Measurements from ENCODE around the gene RHBDF1.

RHBDF1 gene

DNA sequence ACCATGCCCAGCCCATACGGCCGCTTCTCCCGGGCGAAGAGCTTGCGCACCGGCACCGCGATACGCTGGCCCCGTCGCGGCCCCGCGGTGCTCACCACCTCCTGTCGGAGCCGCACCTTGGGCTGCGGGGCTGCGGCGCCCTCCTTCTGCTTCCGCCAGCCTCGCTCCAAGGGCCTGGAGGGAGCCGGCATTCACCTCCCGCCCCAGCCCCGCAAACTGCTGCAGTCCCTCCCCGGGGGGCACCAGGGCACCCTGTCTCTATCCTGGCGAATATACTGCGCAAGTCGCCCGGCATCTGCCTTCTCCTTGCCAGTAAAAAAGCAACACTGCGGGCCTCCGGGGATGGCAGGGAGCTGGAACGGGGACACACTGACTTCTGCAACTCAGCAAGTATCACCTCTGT is 10.6 kb downstream of the RHBDF1 start:
- TF ChIP-seq, protein P1, sequence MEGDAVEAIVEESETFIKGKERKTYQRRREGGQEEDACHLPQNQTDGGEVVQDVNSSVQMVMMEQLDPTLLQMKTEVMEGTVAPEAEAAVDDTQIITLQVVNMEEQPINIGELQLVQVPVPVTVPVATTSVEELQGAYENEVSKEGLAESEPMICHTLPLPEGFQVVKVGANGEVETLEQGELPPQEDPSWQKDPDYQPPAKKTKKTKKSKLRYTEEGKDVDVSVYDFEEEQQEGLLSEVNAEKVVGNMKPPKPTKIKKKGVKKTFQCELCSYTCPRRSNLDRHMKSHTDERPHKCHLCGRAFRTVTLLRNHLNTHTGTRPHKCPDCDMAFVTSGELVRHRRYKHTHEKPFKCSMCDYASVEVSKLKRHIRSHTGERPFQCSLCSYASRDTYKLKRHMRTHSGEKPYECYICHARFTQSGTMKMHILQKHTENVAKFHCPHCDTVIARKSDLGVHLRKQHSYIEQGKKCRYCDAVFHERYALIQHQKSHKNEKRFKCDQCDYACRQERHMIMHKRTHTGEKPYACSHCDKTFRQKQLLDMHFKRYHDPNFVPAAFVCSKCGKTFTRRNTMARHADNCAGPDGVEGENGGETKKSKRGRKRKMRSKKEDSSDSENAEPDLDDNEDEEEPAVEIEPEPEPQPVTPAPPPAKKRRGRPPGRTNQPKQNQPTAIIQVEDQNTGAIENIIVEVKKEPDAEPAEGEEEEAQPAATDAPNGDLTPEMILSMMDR (IDR thresholded peaks at IDR 0.05; ENCODE audit: insufficient read depth, low read depth, low read length, missing control alignments) = no peak
- DNase-seq (ENCODE audit: low read depth) = no peak
- H3K4me3 ChIP-seq (ENCODE audit: low read length) = no peak overlapping the region

- TF ChIP-seq, protein P1 (IDR thresholded peaks at IDR 0.05; ENCODE audit: insufficient read depth, low read depth, low read length, missing control alignments) = no peak
- no peak for DNase-seq (ENCODE audit: low read depth)
- H3K4me3 ChIP-seq (ENCODE audit: low read length) = no peak overlapping the region
Measured at GRCh38 chr16:60929-61878, 11.2 kb downstream of the RHBDF1 start.

DNA sequence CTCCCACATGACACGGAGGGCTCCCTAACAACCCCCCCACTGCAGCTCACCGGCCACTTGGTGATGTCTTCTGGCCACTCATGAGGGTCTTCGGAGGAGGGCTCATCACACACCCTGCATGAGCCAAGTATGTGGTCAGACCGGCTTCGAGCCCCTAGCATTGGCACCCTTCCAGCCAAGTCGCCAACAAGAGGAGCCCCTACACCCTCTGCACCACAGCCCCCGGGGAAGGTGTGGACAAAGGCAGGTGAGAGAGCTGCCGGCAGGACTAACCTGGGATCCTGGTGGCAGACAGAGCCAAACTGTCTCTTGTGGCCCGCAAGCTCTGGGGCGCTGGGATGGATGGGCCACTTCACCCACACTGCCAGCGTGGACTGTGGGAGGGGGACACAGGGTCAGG is 12.3 kb downstream of the RHBDF1 start:
- TF ChIP-seq, protein P1 (IDR thresholded peaks at IDR 0.05; ENCODE audit: insufficient read depth, low read depth, low read length, missing control alignments) = no peak
- no peak overlapping the region for H3K4me3 ChIP-seq (ENCODE audit: low read length)
- DNase-seq (ENCODE audit: low read depth) = no peak

- DNase-seq (ENCODE audit: low read depth) = no peak
- no peak overlapping the region for H3K4me3 ChIP-seq (ENCODE audit: low read length)
- TF ChIP-seq, protein P1 (IDR thresholded peaks at IDR 0.05; ENCODE audit: insufficient read depth, low read depth, low read length, missing control alignments) = no peak
Measured at GRCh38 chr16:59440-60059, 12.9 kb downstream of the RHBDF1 start.

DNA sequence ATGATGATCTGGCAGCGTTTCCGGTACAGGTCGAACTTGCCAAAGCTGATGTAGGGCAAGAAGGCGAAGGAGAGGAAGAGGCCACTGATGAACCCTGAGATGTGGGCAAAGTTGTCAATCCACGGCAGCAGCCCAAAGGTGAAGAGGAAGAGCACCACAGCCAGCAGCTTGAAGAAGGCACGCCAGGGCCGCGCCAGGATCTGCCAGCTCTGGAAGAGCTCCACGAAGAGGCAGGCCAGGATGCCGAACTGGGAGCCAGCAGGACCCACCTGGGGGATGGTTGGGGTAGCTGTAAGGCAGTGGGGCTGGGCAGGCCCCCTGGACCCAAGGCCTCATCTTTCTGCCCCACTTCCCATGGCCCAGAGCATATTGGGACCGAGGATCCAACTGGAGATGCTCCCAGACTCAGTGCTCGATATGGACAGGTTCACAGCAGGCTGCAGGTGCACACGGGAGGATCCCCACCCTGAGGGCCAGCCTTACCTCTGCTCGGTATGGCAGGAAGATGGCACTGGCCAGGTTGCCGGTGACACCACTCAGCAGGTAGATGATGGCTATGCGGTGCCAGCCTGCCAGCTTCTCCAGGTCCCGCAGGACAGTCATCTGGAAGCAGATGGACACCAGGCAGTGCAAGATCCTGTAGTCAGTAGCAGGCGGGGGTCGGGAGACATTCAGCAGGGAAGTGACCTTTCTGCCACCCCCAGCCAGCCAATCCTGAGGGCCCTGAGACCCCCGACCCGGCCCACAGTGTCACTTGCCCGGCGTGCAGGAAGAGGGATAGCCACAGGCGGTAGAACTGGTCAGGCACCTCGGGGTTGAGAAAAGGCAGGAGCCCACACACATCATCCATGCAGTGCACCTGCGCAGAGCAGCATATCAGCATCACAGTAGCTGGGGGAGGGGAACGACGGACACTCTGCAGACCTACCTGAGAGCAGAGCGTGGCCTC is 13.7 kb downstream of the RHBDF1 start:
- H3K4me3 ChIP-seq (ENCODE audit: low read length) = no peak overlapping the region
- no peak for DNase-seq (ENCODE audit: low read depth)

GRCh38 chr16:57711-58110 is 14.7 kb downstream of the RHBDF1 start:
- no peak overlapping the region for H3K4me3 ChIP-seq (ENCODE audit: low read length)
- DNase-seq (ENCODE audit: low read depth) = no peak
- TF ChIP-seq, protein P1 (IDR thresholded peaks at IDR 0.05; ENCODE audit: insufficient read depth, low read depth, low read length, missing control alignments) = no peak

More for the DNA sequence above, 13.7 kb downstream of the RHBDF1 start:
- TF ChIP-seq, protein P1 (IDR thresholded peaks at IDR 0.05; ENCODE audit: insufficient read depth, low read depth, low read length, missing control alignments) = no peak
